Retinal pigment epithelial cell (primary cell): ENCODE measurements around the gene DYNLRB1.

Source experiments
- DNase-seq: peaks from one replicate; pipeline ENCODE4 v3.0.0-alpha.2; 2010; ENCODE audit warnings: low read depth
- H3K4me3 ChIP-seq: 2 replicates; pipeline ENCODE4 v1.5.1; 2011; ENCODE audit warnings: mild to moderate bottlenecking, low read length, control low read depth, moderate library complexity
- CTCF ChIP-seq: conservative IDR thresholded peaks from 2 replicates; pipeline ENCODE4 v1.5.1; 2011; ENCODE audit warnings: low read depth, low read length, control low read depth, inconsistent platforms

DYNLRB1 gene

DNA sequence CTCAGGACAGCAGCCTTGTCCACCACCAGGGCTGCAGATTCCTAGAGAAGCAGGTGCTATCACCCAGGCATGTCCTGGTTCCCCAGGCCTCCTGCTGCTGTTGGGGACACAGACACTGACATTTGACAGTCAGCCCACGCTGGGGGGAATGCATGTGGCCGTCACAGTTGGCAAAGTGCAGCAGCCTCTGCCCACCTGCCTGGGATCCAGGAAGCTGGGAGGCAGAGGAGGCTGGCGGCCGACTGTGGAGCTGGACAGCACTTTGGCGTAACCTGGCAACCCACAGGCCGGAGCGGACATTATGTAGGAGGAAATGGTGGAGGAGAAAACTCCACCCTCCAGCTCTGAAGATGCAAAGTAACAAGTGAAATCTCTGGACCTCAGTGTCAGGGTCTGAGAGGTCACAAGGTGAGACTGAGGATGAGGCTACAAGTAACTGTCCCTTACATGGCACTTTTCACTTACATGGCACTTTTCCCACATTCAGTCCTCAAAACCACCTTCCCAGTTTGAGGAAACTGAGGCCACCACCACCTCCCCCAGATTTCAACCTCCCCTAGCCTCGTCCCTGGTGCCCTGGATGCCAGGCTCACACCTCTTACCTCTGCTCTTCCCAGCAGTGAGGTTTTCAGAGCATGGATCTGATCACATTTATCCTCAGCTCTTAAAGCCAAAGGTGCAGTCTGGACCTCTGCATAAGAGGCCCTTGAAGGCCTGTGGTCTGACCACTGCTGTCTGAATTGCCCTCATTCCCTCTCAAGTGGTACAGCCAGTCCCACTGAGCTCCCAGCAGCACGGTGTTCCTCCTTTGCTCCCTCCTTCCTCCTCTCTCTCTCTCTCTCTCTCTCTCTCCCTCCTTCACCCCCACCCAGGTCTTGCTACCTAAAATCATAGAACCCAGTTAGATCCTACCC lies 51.0 kb downstream of the DYNLRB1 start:
- no peak for DNase-seq
- TF ChIP-seq CTCF, result no peak
- no peak overlapping the region for H3K4me3 ChIP-seq

- TF ChIP-seq CTCF, result no peak
- no peak for DNase-seq
- no peak overlapping the region for H3K4me3 ChIP-seq
These were observed 52.0 kb downstream of the DYNLRB1 start for GRCh38 chr20:34567892-34568865.

- no peak for TF ChIP-seq CTCF
- DNase-seq, result no peak
These were observed 53.4 kb downstream of the DYNLRB1 start for GRCh38 chr20:34569598-34569997.

GRCh38 chr20:34570859-34571306 lies 54.7 kb downstream of the DYNLRB1 start:
- no peak for TF ChIP-seq CTCF
- DNase-seq, result no peak
- H3K4me3 ChIP-seq, result no peak overlapping the region

More at GRCh38 chr20:34569598-34569997, 53.4 kb downstream of the DYNLRB1 start:
- H3K4me3 ChIP-seq, result no peak overlapping the region

DNA sequence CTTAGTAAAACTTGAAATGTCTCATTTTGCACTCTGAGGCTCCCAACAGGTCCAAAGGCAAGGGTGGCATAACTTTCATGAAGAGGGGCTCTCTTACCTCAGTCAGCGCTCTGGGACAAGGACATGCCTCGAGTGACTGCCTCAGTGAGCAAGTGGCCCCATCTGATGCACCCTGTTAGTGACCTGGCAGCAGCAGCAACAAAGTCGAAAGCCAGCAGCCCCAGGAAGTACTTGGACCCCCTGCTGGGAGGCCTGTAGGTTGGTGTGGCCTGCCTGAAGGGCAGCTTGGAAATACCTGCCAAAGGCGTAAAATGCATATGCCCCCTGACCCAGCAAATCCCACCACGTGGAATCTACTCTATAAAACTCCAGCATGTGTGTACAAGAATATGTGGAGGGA lies 55.5 kb downstream of the DYNLRB1 start:
- no peak overlapping the region for H3K4me3 ChIP-seq

More for the DNA sequence above, 55.5 kb downstream of the DYNLRB1 start:
- no peak for DNase-seq
- no peak for TF ChIP-seq CTCF
